Measurements from ENCODE around the gene TMEM106C.

DNA sequence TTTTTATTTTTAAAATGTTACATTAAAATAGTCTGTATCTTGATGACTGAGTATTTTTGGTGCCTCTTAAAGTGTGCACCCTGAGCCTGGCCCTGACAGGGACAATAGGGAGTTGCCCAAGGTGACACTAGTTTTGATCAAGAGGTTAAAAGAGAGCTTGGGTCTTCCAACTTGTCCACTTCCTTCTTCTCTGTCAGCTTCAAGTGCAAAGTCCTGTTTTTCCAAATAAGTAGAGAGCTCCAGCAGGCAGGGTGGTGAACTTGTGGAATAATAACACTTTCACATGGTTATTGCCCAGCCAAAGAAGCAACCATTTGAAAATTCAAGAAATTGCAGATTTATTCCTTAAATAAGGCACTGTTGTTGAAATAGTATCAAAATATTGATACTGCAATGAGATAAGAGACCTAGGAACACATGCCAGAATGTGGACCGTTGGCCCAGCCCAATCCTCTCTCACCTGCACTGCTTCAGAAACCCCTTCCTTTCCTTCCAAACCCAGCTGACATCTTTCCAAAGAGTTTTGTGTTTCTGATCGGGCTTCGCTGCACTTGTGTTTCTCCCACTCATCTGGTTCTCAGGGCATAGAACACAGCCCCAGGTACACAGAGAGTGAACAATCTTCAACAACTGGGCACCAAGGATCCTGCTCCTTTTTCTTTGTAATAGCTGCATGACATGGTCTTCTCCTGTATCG lies 54.7 kb downstream of the TMEM106C start:
- TF ChIP-seq POLR2A (IDR thresholded peaks at IDR 0.05) (no peak), EP300 (IDR thresholded peaks at IDR 0.05) (no peak), CTCF (IDR thresholded peaks at IDR 0.05) (no peak)

All from tibial nerve (tissue), 4 donors.